ENCODE data around the gene CCNL2.
"Not testable (repeated sequence)": the region's sequence is repeated elsewhere in the genome, so short reads cannot be mapped to it uniquely, and the experiment has no call there.

The CCNL2 gene

DNA sequence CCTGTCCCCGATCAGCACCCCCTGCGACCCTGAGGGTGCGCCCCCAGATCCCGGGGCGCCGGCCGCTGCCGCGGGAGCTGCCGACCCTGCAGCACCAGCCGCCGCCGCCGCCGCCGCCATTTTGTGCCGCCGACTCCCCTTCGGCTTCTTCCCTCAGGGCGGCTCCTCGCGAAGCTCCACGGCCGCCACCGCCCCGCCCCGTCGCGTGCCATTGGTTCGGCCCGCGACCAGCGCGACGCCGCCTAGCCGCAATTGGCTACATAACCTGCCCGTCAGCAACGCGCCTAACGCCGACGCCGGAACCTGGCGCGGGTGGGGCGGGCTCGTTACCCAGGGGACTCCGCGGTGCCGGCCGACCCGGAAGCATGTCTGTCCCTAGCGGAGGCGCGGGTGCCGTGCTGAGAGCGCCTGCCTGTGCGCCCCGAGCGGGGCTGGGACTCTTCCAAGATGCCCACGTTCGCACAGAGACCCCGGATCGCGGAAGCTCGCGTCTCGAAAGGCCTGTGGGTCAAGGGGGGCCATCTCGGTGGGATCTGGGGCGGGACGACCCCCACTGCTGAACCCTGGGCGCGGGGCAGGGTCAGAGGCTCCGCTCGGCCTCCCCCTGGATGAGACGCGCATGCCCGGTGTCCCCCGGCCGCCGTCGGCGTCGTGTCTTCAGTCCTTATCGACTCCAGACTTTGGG, at the start of gene CCNL2:
Gene CCNL2, minus strand, starts transcription at position 149 of the 685 bp plus-strand sequence. Its CDS starts 29 bp downstream, at position 120.
- peak within 1 kb of the TSS; percentile 72 for H3K4me3 ChIP-seq (ENCODE audit: low read length)
- no peaks in the 10 kb centered on the region for H3K9me3 ChIP-seq (ENCODE audit: low read length)
- peak within 1 kb of the TSS; percentile 44 for H2AFZ ChIP-seq (ENCODE audit: low read depth, low read length)
- H3K27me3 ChIP-seq (ENCODE audit: insufficient read depth, low read length), result no peaks in the 10 kb centered on the region
- H3K36me3 ChIP-seq (ENCODE audit: insufficient read depth, low read length), result peaks cover 50% of the 10 kb centered on the region
- H3K4me1 ChIP-seq (ENCODE audit: insufficient read depth, low read length), result peaks cover 22% of the 10 kb centered on the region

- not testable (repeated sequence) for H2AFZ ChIP-seq (ENCODE audit: low read depth, low read length); H3K36me3 ChIP-seq (ENCODE audit: insufficient read depth, low read length); H3K4me1 ChIP-seq (ENCODE audit: insufficient read depth, low read length); H3K9me3 ChIP-seq (ENCODE audit: low read length); H3K4me3 ChIP-seq (ENCODE audit: low read length); H3K27me3 ChIP-seq (ENCODE audit: insufficient read depth, low read length)
These were observed 47.5 kb upstream of the CCNL2 start for GRCh38 chr1:1446631-1447030.

DNA sequence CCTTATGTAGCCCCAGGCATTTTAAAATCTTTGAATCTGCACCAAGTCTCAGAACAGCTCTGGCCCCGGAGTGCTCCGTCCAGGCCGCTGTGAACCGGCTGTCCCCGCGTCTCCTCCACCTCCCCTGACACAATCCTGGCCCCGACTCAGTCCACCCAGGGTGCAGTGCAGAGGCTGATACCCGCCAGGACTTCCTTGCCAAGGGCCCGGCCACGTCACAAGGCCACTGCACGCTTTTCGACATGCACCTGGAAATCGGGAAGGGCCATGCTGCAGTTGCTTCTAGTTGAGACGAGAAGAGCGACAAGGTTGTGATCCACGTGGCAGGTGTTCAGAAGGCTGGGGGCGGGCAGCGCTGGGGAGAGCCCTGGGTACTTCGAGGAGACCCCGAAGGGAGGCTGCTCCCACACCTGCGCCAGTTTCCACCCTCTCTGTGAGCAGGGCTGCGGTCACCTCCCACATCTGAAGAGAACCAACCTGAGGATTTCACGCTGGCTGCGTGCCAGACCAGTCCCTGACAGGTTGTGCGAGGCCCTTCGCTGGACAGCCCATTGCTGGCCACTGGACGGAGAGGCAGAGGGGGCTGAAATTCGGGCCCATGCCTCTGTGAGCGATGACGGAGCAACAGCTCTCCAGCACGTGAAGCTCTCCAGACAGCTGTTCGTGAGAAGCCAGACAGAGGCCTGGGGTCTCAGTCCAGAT, 43.1 kb upstream of the CCNL2 start:
- Histone ChIP-seq H3K36me3 (ENCODE audit: insufficient read depth, low read length) (no peaks in the 10 kb centered on the region), H3K27me3 (ENCODE audit: insufficient read depth, low read length) (no peaks in the 10 kb centered on the region), H3K9me3 (ENCODE audit: low read length) (no peaks in the 10 kb centered on the region), H3K4me1 (ENCODE audit: insufficient read depth, low read length) (peaks cover 12% of the 10 kb centered on the region), H2AFZ (ENCODE audit: low read depth, low read length) (no peak overlapping the region), H3K4me3 (ENCODE audit: low read length) (no peak overlapping the region)

- H2AFZ ChIP-seq (ENCODE audit: low read depth, low read length), result no peak overlapping the region
- no peaks in the 10 kb centered on the region for H3K36me3 ChIP-seq (ENCODE audit: insufficient read depth, low read length)
These were observed 42.1 kb upstream of the CCNL2 start for GRCh38 chr1:1441002-1441888.

GRCh38 chr1:1440262-1441001, 41.3 kb upstream of the CCNL2 start:
- peaks cover 14% of the 10 kb centered on the region for H3K4me1 ChIP-seq (ENCODE audit: insufficient read depth, low read length)
- H2AFZ ChIP-seq (ENCODE audit: low read depth, low read length), result no peak overlapping the region
- no peak overlapping the region for H3K4me3 ChIP-seq (ENCODE audit: low read length)
- no peaks in the 10 kb centered on the region for H3K9me3 ChIP-seq (ENCODE audit: low read length)
- no peaks in the 10 kb centered on the region for H3K27me3 ChIP-seq (ENCODE audit: insufficient read depth, low read length)
- no peaks in the 10 kb centered on the region for H3K36me3 ChIP-seq (ENCODE audit: insufficient read depth, low read length)

More at GRCh38 chr1:1441002-1441888, 42.1 kb upstream of the CCNL2 start:
- Histone ChIP-seq H3K4me3 (ENCODE audit: low read length) (no peak overlapping the region), H3K27me3 (ENCODE audit: insufficient read depth, low read length) (no peaks in the 10 kb centered on the region), H3K9me3 (ENCODE audit: low read length) (no peaks in the 10 kb centered on the region), H3K4me1 (ENCODE audit: insufficient read depth, low read length) (peaks cover 14% of the 10 kb centered on the region)

DNA sequence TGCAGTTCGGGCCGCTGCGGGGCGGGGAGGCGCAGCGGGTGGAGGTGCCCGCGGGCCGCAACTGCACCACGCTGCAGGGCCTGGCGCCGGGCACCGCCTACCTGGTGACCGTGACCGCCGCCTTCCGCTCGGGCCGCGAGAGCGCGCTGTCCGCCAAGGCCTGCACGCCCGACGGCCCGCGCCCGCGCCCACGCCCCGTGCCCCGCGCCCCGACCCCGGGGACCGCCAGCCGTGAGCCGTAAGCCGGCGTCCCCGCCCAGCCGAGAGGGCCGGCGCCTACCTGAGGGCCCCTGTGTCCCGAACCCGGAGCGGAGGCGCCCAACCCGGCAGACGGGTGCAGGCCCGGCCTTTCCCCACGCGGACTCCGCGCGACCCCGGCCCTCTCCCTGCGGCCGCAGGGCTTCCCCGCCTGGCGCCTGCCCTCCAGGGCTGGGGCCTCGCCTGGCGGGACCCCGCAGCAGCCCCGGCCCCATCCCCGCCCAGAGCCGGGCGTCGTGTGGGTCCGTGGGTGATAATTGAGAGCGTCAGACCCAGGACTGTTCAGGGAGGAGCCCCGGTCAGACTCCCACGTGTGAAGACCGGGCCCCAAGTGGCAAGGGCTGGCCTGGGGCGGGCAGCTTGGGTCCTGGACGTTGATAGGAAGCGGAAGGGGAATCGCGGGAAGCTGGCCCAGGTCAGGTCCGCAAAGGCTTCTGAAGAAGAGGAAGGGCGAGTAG, 40.6 kb upstream of the CCNL2 start:
- Histone ChIP-seq H3K27me3 (ENCODE audit: insufficient read depth, low read length) (no peaks in the 10 kb centered on the region), H3K9me3 (ENCODE audit: low read length) (no peaks in the 10 kb centered on the region), H3K4me1 (ENCODE audit: insufficient read depth, low read length) (peaks cover 21% of the 10 kb centered on the region), H3K4me3 (ENCODE audit: low read length) (no peak overlapping the region), H2AFZ (ENCODE audit: low read depth, low read length) (no peak overlapping the region), H3K36me3 (ENCODE audit: insufficient read depth, low read length) (no peaks in the 10 kb centered on the region)

DNA sequence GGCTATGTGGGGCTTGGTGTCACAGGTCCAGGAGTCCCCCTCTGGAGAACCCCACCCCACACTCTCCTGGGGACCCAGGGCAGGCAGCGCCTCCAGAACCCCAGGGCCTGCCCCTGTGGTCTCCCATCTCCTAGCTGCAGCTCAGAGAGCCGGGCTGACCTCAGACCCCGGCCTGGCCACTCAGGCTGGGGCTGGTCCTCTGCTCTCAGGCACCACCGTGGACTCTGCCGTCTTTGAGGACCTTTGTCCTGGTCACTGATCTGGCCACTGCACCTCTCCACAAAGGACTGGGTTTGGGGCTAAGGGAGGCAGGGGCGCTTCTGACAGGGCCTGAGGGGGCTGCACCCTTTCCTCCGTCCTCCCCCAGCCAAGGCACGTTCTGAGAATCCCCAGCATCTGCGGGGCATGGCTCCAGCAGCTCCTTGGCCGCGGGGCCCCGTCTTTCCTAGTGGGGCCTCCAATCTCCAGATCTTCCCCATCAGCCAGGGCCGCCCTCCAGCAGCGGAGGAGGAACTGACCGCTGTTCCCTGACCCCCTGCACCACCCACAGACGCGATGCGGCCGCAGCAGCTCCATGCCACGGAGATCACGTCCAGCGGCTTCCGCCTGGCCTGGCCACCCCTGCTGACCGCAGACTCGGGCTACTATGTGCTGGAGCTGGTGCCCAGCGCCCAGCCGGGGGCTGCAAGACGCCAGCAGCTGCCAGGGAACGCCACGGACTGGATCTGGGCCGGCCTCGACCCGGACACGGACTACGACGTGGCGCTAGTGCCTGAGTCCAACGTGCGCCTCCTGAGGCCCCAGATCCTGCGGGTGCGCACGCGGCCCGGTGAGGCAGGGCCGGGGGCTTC, 39.6 kb upstream of the CCNL2 start:
- H3K9me3 ChIP-seq (ENCODE audit: low read length), result no peaks in the 10 kb centered on the region

GRCh38 chr1:1437904-1438376, 38.8 kb upstream of the CCNL2 start:
- H2AFZ ChIP-seq (ENCODE audit: low read depth, low read length), result no peak overlapping the region
- no peaks in the 10 kb centered on the region for H3K36me3 ChIP-seq (ENCODE audit: insufficient read depth, low read length)
- H3K4me1 ChIP-seq (ENCODE audit: insufficient read depth, low read length), result peaks cover 38% of the 10 kb centered on the region
- no peaks in the 10 kb centered on the region for H3K27me3 ChIP-seq (ENCODE audit: insufficient read depth, low read length)
- no peak overlapping the region for H3K4me3 ChIP-seq (ENCODE audit: low read length)
- H3K9me3 ChIP-seq (ENCODE audit: low read length), result no peaks in the 10 kb centered on the region

More for the DNA sequence above, 39.6 kb upstream of the CCNL2 start:
- Histone ChIP-seq H3K4me3 (ENCODE audit: low read length) (no peak overlapping the region), H3K4me1 (ENCODE audit: insufficient read depth, low read length) (peaks cover 30% of the 10 kb centered on the region), H3K36me3 (ENCODE audit: insufficient read depth, low read length) (no peaks in the 10 kb centered on the region), H2AFZ (ENCODE audit: low read depth, low read length) (no peak overlapping the region), H3K27me3 (ENCODE audit: insufficient read depth, low read length) (no peaks in the 10 kb centered on the region)

- Histone ChIP-seq H3K4me3 (ENCODE audit: low read length) (no peak overlapping the region), H3K4me1 (ENCODE audit: insufficient read depth, low read length) (peaks cover 45% of the 10 kb centered on the region), H3K36me3 (ENCODE audit: insufficient read depth, low read length) (no peaks in the 10 kb centered on the region), H2AFZ (ENCODE audit: low read depth, low read length) (no peak overlapping the region), H3K9me3 (ENCODE audit: low read length) (no peaks in the 10 kb centered on the region), H3K27me3 (ENCODE audit: insufficient read depth, low read length) (no peaks in the 10 kb centered on the region)
These were observed 38.1 kb upstream of the CCNL2 start for GRCh38 chr1:1437033-1437903.

DNA sequence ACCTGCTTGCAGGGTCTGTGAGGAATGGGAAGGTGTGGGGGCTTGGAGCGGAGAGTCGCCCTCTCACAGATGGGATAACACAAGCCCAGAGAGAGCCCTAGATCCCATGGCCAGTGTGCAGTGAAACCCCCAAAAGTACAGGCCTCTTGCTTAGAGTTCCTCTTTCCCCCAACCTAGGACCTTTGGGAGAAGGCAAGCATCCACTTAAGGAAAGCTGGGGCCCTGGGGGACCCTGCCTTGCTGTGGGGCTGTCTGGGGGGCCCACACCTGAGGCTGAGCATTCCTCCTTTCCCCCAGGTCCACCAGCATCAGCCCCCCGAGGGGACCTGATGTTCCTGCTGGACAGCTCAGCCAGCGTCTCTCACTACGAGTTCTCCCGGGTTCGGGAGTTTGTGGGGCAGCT, 37.5 kb upstream of the CCNL2 start:
- H3K27me3 ChIP-seq (ENCODE audit: insufficient read depth, low read length), result no peaks in the 10 kb centered on the region
- H3K36me3 ChIP-seq (ENCODE audit: insufficient read depth, low read length), result no peaks in the 10 kb centered on the region
- no peak overlapping the region for H2AFZ ChIP-seq (ENCODE audit: low read depth, low read length)
- H3K4me1 ChIP-seq (ENCODE audit: insufficient read depth, low read length), result peaks cover 51% of the 10 kb centered on the region
- H3K4me3 ChIP-seq (ENCODE audit: low read length), result no peak overlapping the region
- H3K9me3 ChIP-seq (ENCODE audit: low read length), result no peaks in the 10 kb centered on the region

Measured in neuron (in vitro differentiated cells).